Pancreas (tissue), 10 donors: Measurements from ENCODE around the gene MACROD2. TPM values are rescaled to one million over a fixed set of nuclear protein-coding genes. Genes with fewer than 3 reads are reported as not detected.

ENCODE experiments used
- ATAC-seq, 4 donors: fragments of 200-7000 bp; cut with Tn5 transposase; one replicate each; pipeline versions ENCODE4 v1.8.0 to v1.9.1; 2020; ENCODE audit warnings: mild to moderate bottlenecking in 4 of 4, moderate library complexity in 4 of 4
- DNase-seq, 6 donors: peaks; one replicate each; pipeline ENCODE4 v3.0.0-alpha.2; 2020
- FAIRE-seq: peaks from 2 replicates; lab custom pipeline; 2012; peaks lifted over from hg19 to GRCh38; lab: Jason Lieb, UNC
- H3K27ac ChIP-seq, 4 donors: fragments of 200-600 bp; sonication (generic); 1 replicate in 3 of 4; 2 replicates in 1 of 4; pipeline versions ENCODE4 v1.5.0 to v1.8.0; 2020
- H3K27me3 ChIP-seq, 4 donors: fragments of 200-600 bp; one replicate each; pipeline ENCODE4 v1.8.0; 2021
- H3K36me3 ChIP-seq, 3 donors: fragments of 200-600 bp; sonication (generic) in 1 of 3; one replicate each; pipeline versions ENCODE4 v1.5.0 to v1.8.0; 2020 to 2021
- H3K4me1 ChIP-seq, 3 donors: fragments of 200-600 bp; one replicate each; pipeline ENCODE4 v1.8.0; 2021
- H3K4me3 ChIP-seq, 4 donors: fragments of 200-600 bp; sonication (generic) in 2 of 4; one replicate each; pipeline versions ENCODE4 v1.5.0 to v1.8.0; 2020 to 2021
- H3K9me3 ChIP-seq, 4 donors: fragments of 200-600 bp; one replicate each; pipeline ENCODE4 v1.8.0; 2021
- WGBS, 2 donors: extraction: QIAGEN DNeasy Blood & Tissue Kit; methylation state at CpG; one replicate each; pipeline ENCODE4 v1.1.7; 2013; 5-methylcytosine and 5-hydroxymethylcytosine counted together
- intact Hi-C, 3 donors: fragments of 100-400 bp; cut with DNase I; formaldehyde crosslinking; loops; one replicate each; pipeline versions ENCODE4 v1.11.1 to v1.14.2; 2022
- polyA plus RNA-seq, 2 donors: library from polyadenylated mRNA; stranded (reverse); fragments of 200-250 nt; gene quantifications; one replicate each; pipeline ENCODE4 v1.2.3, GENCODE V29; 2013
- total RNA-seq, 6 donors: library from RNA; stranded (reverse); fragmentation: NEBNext Ultra II Directional in 4 of 6; extraction: Animal tissue kit (Norgen Biotek cat#: 25700) in 4 of 6; gene quantifications; one replicate each; pipeline versions ENCODE4 v1.2.1 to v1.2.4, GENCODE V29; 2021 to 2023
- TF ChIP-seq, protein P1 (sequence below), 4 donors: fragments of 200-600 bp; sonication (generic) in 3 of 4; IDR thresholded peaks; one replicate each; pipeline versions ENCODE4 v1.5.0 to v1.8.0; 2021; ENCODE audit warnings: antibody characterized with exemption in 4 of 4
- donor health status: healthy with polysubstance abuse.
- donor health status: DM: no; HTN: no; CAD: no; lungs with moderate emphysema.
- donor health status: DM: no; HTN: no; CAD: no.
- donor health status: control.
- donor health status: control.
- donor health status: Bipolar disorder and iron deficiency.
- donor health status: DM: yes; HTN: yes; CAD: no.
- donor health status: DM: no; HTN: no; CAD: no.
- donor health status: DM: no; HTN: no; CAD: no.
- donor health status: DM: yes; HTN: yes; CAD: no.

The MACROD2 gene
- total and polyA plus RNA-seq, 8 donors, result 1.7 to 4.9 (median 2.7) TPM

DNA sequence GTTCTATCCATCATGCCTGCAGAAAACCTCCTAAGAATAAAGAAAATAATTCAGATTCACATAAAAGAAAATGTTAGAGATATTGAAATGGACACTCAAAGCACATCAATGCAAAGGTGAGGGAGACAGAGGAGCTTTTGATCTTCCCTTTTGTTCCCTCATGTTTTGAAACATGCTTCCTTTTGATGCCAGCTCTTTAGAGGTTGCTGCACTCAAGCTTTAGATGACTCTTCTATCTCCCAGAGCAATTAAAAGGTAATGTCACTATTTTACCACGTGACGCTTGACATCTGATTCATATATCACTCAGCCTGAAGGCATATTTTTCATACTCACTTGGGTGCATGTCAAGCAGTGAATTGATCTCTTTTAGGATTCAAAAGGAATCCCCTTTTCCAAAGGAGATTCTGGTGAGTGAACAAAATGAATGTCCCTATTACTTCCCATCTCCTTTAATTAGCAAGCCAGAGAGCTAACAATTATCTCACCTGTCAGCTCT is 1551.3 kb downstream of the MACROD2 start:
- DNase-seq (no peak), FAIRE-seq (no peak), ATAC-seq (no peak)
- Histone ChIP-seq H3K4me3 (no peak overlapping the region), H3K36me3 (no peaks in the 10 kb centered on the region), H3K27me3 (no peaks in the 10 kb centered on the region), H3K9me3 (no peaks in the 10 kb centered on the region), H3K27ac (no peak overlapping the region), H3K4me1 (no peaks in the 10 kb centered on the region)
- 69 to 81% methylated on average over 2 of the region's 2 CpGs for WGBS, 2 donors
- intact Hi-C loops, result no loop called here
- TF ChIP-seq, protein P1, sequence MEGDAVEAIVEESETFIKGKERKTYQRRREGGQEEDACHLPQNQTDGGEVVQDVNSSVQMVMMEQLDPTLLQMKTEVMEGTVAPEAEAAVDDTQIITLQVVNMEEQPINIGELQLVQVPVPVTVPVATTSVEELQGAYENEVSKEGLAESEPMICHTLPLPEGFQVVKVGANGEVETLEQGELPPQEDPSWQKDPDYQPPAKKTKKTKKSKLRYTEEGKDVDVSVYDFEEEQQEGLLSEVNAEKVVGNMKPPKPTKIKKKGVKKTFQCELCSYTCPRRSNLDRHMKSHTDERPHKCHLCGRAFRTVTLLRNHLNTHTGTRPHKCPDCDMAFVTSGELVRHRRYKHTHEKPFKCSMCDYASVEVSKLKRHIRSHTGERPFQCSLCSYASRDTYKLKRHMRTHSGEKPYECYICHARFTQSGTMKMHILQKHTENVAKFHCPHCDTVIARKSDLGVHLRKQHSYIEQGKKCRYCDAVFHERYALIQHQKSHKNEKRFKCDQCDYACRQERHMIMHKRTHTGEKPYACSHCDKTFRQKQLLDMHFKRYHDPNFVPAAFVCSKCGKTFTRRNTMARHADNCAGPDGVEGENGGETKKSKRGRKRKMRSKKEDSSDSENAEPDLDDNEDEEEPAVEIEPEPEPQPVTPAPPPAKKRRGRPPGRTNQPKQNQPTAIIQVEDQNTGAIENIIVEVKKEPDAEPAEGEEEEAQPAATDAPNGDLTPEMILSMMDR (IDR thresholded peaks at IDR 0.05), result no peak

GRCh38 chr20:15547119-15547518 is 1551.8 kb downstream of the MACROD2 start:
- no peak overlapping the region for H3K4me3 ChIP-seq
- ATAC-seq (no peak), FAIRE-seq (no peak)

GRCh38 chr20:15550116-15550870 is 1555.0 kb downstream of the MACROD2 start:
- WGBS, 2 donors, result 59 to 70% methylated on average over 2 of the region's 2 CpGs
- no peak for DNase-seq
- TF ChIP-seq, protein P1 (IDR thresholded peaks at IDR 0.05), result no peak
- no peaks in the 10 kb centered on the region for H3K36me3 ChIP-seq
- H3K4me1 ChIP-seq, result no peaks in the 10 kb centered on the region
- H3K27me3 ChIP-seq, result no peaks in the 10 kb centered on the region
- H3K27ac ChIP-seq, result no peak overlapping the region
- peak; percentile 96 for FAIRE-seq
- H3K9me3 ChIP-seq, result no peaks in the 10 kb centered on the region
- intact Hi-C loops, result no loop called here
- no peak for ATAC-seq
- no peak overlapping the region for H3K4me3 ChIP-seq

More at GRCh38 chr20:15547119-15547518, 1551.8 kb downstream of the MACROD2 start:
- no peaks in the 10 kb centered on the region for H3K4me1 ChIP-seq
- TF ChIP-seq, protein P1 (IDR thresholded peaks at IDR 0.05), result no peak
- 88 to 97% methylated on average over 3 of the region's 3 CpGs for WGBS, 2 donors
- intact Hi-C loops, result no loop called here
- no peaks in the 10 kb centered on the region for H3K9me3 ChIP-seq
- H3K36me3 ChIP-seq, result no peaks in the 10 kb centered on the region
- no peaks in the 10 kb centered on the region for H3K27me3 ChIP-seq
- DNase-seq, result no peak
- H3K27ac ChIP-seq, result no peak overlapping the region

DNA sequence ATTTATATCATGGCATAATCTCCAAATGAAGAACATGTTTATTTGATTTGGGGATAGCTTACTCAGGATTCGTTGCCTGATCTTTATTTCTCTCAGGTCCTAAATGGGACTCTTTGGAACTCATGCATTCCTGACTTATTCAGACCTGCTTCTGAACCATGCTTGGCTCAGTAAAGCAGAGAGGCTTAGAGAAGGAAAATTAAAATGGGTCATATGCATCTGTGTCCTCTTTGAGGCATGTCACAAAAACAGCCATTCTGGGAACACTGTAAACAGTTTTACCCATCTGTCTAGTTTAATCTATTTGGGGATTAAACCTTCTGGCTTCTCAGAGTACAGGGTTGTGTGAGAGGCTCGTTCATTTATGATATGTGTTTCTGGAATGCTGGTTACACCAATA is 1560.6 kb downstream of the MACROD2 start:
- Histone ChIP-seq H3K36me3 (no peaks in the 10 kb centered on the region), H3K4me3 (no peak overlapping the region), H3K4me1 (no peaks in the 10 kb centered on the region), H3K27ac (no peak overlapping the region), H3K9me3 (no peaks in the 10 kb centered on the region), H3K27me3 (no peaks in the 10 kb centered on the region)
- intact Hi-C loops, result no loop called here
- ATAC-seq (no peak), FAIRE-seq (no peak), DNase-seq (no peak)
- 37 to 46% methylated on average over 2 of the region's 2 CpGs for WGBS, 2 donors
- TF ChIP-seq, protein P1 (IDR thresholded peaks at IDR 0.05), result no peak

DNA sequence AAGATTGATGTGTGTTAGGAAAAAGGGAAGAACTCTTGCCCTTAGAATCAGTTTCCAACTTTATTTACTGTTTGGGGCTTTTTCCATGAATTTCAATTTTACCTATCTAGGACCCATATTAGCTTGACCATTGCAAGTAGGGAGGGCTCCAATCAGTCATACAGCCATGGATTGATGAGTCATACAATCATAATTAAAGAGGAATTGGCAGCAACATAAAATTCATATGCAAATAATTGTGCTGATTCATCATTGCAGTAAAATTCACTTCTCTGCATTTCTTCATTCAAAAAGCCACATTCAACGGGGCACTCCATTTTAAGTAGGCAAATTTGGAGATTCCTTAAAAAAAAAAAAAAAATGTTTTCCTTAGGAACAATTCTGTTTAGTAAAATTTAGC is 1561.6 kb downstream of the MACROD2 start:
- TF ChIP-seq, protein P1 (IDR thresholded peaks at IDR 0.05), result no peak
- Histone ChIP-seq H3K36me3 (no peaks in the 10 kb centered on the region), H3K27me3 (no peaks in the 10 kb centered on the region), H3K9me3 (no peaks in the 10 kb centered on the region), H3K4me3 (no peak overlapping the region), H3K4me1 (no peaks in the 10 kb centered on the region), H3K27ac (no peak overlapping the region)
- 44 to 68% methylated on average over 1 of the region's 1 CpG for WGBS, 2 donors
- intact Hi-C loops, result no loop called here
- ATAC-seq (no peak), FAIRE-seq (no peak), DNase-seq (no peak)
